Peyer's patch (tissue), 4 donors: Measurements from ENCODE around the gene THRA. TPM values are rescaled to one million over a fixed set of nuclear protein-coding genes. Genes with fewer than 3 reads are reported as not detected.

ENCODE experiments used
- DNase-seq, 3 donors: peaks; one replicate each; pipeline ENCODE4 v3.0.0-alpha.2; 2017 to 2019
- H3K27ac ChIP-seq, 4 donors: fragments of 200-600 bp; sonication (generic); one replicate each; pipeline ENCODE4 v1.5.1; 2016 to 2019
- H3K27me3 ChIP-seq, 2 donors: fragments of 200-600 bp; sonication (generic); one replicate each; pipeline ENCODE4 v1.5.1; 2019
- H3K36me3 ChIP-seq, 3 donors: fragments of 200-600 bp; sonication (generic); one replicate each; pipeline ENCODE4 v1.5.1; 2016 to 2019
- H3K4me1 ChIP-seq, 4 donors: fragments of 200-600 bp; sonication (generic); one replicate each; pipeline ENCODE4 v1.5.1; 2016 to 2019
- H3K4me3 ChIP-seq, 4 donors: fragments of 200-600 bp; sonication (generic); 1 replicate in 3 of 4; 2 replicates in 1 of 4; pipeline ENCODE4 v1.5.1; 2016 to 2019; ENCODE audit warnings: mild to moderate bottlenecking in 1 of 4
- H3K9me3 ChIP-seq, 4 donors: fragments of 200-600 bp; sonication (generic); one replicate each; pipeline ENCODE4 v1.5.1; 2016 to 2019; ENCODE audit warnings: mild to moderate bottlenecking in 1 of 4
- CTCF ChIP-seq, 6 experiments: fragments of 450-650 bp in 4 of 6; fragments of 200-600 bp in 2 of 6; sonication (generic) in 1 of 6; IDR thresholded peaks; one replicate each; pipeline ENCODE4 v1.5.1; 2017 to 2019; ENCODE audit warnings: antibody characterized with exemption in 6 of 6, mild to moderate bottlenecking in 3 of 6, moderate library complexity in 1 of 6
- POLR2A ChIP-seq, 2 donors: fragments of 450-650 bp; IDR thresholded peaks; one replicate each; pipeline ENCODE4 v1.5.1; 2017; ENCODE audit warnings: antibody characterized with exemption in 2 of 2, mild to moderate bottlenecking in 2 of 2, moderate library complexity in 2 of 2
- total RNA-seq, 4 donors: library from RNA; depleted of rRNA; stranded (reverse); fragments of >200 nt; gene quantifications; one replicate each; pipeline ENCODE4 v1.1.0, GENCODE V29; 2016

THRA gene
- total RNA-seq, 4 donors from 2014 or later = 43.4 to 80.5 (median 68.5) TPM

GRCh38 chr17:40059729-40060475, 2.9 kb upstream of the THRA start:
- H3K4me1 ChIP-seq = peaks cover 0 to 33% (median 7%) of the 10 kb centered on the region in 4 donors
- H3K4me3 ChIP-seq = no peak overlapping the region
- no peaks in the 10 kb centered on the region for H3K9me3 ChIP-seq
- DNase-seq = no peak
- H3K36me3 ChIP-seq = no peaks in the 10 kb centered on the region
- TF ChIP-seq POLR2A (IDR thresholded peaks at IDR 0.05) (no peak), CTCF (IDR thresholded peaks at IDR 0.05) (no peak)
- H3K27me3 ChIP-seq = no peaks in the 10 kb centered on the region
- H3K27ac ChIP-seq = peak overlapping the region in 1 of 4 donors; percentile 22

GRCh38 chr17:40060887-40061608, 1.7 kb upstream of the THRA start:
- TF ChIP-seq POLR2A (IDR thresholded peaks at IDR 0.05) (no peak), CTCF (IDR thresholded peaks at IDR 0.05) (no peak)

DNA sequence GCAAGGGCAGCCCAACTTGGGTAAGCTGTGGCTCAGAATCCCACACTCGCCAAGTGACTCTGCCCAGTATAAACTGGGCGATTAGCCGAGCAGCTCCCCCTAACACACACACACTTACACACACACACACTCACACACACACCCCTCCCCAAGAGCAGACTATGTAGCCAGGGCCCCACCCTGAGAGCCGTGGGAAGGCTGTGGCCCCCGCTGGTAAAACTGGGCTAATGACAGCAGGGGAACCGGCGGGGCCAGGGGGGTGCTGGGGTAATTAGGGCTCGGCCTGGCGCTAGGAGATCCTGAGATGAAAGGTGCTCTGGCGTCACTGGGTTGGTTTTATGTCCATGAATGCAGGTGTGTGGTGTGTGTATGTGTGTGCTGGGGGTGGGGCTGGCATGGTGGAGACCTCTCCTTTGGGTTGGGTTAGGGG, 1.1 kb upstream of the THRA start:
- H3K27me3 ChIP-seq = no peaks in the 10 kb centered on the region
- H3K9me3 ChIP-seq = no peaks in the 10 kb centered on the region
- no peak for DNase-seq
- H3K4me3 ChIP-seq = no peak overlapping the region
- H3K4me1 ChIP-seq = peaks cover 0 to 47% (median 9%) of the 10 kb centered on the region in 4 donors
- H3K36me3 ChIP-seq = no peaks in the 10 kb centered on the region
- no peak for TF ChIP-seq POLR2A (IDR thresholded peaks at IDR 0.05)
- H3K27ac ChIP-seq = peak overlapping the region in 1 of 4 donors; percentile 98

More at GRCh38 chr17:40060887-40061608, 1.7 kb upstream of the THRA start:
- H3K9me3 ChIP-seq = no peaks in the 10 kb centered on the region
- no peak overlapping the region for H3K4me3 ChIP-seq
- DNase-seq = no peak
- H3K27ac ChIP-seq = peak overlapping the region in 1 of 4 donors; percentile 98
- H3K4me1 ChIP-seq = peaks cover 0 to 44% (median 9%) of the 10 kb centered on the region in 4 donors
- no peaks in the 10 kb centered on the region for H3K36me3 ChIP-seq
- no peaks in the 10 kb centered on the region for H3K27me3 ChIP-seq

DNA sequence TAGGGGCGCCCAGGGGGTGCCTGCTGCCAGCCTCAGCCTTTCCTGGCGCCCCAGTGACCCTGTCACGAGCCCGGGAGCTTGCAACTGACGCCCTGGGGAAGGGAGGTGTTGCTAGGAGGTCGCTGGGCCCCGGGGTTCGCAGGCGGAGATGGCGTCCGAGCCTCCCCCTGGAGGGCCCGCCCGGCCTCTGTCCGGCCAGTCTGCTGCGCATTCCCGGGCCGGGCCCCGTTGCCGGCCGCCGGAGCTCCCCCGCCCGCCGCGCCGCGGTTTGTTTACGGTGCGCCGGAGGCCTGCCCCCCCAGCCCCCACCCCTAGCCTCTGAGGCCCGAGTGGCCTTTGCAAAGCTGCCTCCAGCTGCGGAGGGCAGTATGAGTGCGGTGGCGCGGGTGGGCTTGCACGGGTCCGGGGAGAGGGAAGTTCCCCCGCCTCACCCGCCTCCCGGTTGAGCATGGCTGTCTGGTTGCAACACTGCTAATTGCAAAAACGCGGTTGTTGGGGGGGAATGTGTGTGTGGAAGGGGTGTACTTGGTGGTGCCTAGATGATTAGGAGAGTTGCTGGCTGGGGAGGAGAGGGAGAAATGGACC, 514 bp downstream of the THRA start:
- peak overlapping the region; percentile 90 to 99 (median 98) for H3K4me3 ChIP-seq
- no peaks in the 10 kb centered on the region for H3K9me3 ChIP-seq
- no peaks in the 10 kb centered on the region for H3K36me3 ChIP-seq
- no peaks in the 10 kb centered on the region for H3K27me3 ChIP-seq
- H3K4me1 ChIP-seq = peaks cover 0 to 56% (median 15%) of the 10 kb centered on the region in 4 donors
- TF ChIP-seq CTCF (IDR thresholded peaks at IDR 0.05) (no peak), POLR2A (IDR thresholded peaks at IDR 0.05) (peak; percentile 24 to 46)
- peak overlapping the region; percentile 93 to 99 (median 98) for H3K27ac ChIP-seq
- DNase-seq = peak in 2 of 3 donors; percentile 44 to 67

DNA sequence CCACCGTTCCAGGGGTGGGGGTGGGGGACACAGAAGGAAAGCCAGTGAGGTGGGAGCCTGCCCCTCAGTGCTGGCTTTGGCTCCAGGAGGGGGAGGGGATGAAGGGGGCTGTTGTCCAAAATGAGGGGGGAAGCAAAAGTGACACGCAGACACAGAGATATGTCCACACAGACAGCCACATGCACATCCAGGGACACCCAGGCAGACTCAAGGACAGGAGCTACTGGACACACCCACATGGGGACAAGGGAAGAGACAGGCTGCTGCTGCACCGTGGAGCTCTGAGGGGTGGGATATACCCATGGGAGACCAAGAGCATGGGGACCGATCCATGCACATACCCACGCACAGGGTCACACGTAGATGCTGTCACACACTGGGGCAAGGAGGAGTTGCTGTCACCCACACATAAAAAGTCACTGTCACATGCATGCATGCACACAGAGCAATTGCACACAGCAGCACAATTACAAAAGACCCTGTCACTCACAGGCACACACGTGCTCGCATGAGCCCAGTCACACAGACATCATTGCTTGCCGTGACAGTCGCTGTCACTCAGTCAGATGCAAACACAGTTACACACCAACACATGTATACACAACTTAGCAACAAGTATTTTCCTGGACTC, 1.3 kb downstream of the THRA start:
- Histone ChIP-seq H3K4me3 (peak overlapping the region; percentile 90 to 99 (median 98)), H3K27me3 (no peaks in the 10 kb centered on the region), H3K9me3 (no peaks in the 10 kb centered on the region), H3K36me3 (no peaks in the 10 kb centered on the region), H3K4me1 (peaks cover 0 to 56% (median 20%) of the 10 kb centered on the region in 4 donors), H3K27ac (peak overlapping the region; percentile 93 to 99 (median 98))
- TF ChIP-seq CTCF (IDR thresholded peaks at IDR 0.05) = no peak
- TF ChIP-seq POLR2A (IDR thresholded peaks at IDR 0.05) = peak in 1 of 2 donors; percentile 30
- peak in 1 of 3 donors; percentile 65 for DNase-seq
